Body of pancreas (tissue), 4 donors: ENCODE measurements around the gene CALCOCO2. TPM values are rescaled to one million over a fixed set of nuclear protein-coding genes. Genes with fewer than 3 reads are reported as not detected.

Experiments used
- ATAC-seq: fragments of 150-250 bp; one replicate; pipeline ENCODE4 v1.9.1; 2016
- DNase-seq, 4 donors: peaks; one replicate each; pipeline ENCODE4 v3.0.0-alpha.2; 2019
- H3K27ac ChIP-seq, 4 donors: fragments of 200-600 bp; sonication (generic); 1 replicate in 3 of 4; 2 replicates in 1 of 4; pipeline versions ENCODE4 v1.5.1 to v1.6.1; 2016 to 2019; ENCODE audit warnings: mild to moderate bottlenecking in 1 of 4, mixed read lengths in 1 of 4, moderate library complexity in 1 of 4
- H3K27me3 ChIP-seq, 2 donors: fragments of 200-600 bp; sonication (generic); one replicate each; pipeline ENCODE4 v1.6.0; 2016; ENCODE audit warnings: mild to moderate bottlenecking in 1 of 2
- H3K36me3 ChIP-seq, 2 donors: fragments of 200-600 bp; sonication (generic); replicated peaks in 1 of 2; 2 replicates each; pipeline ENCODE4 v1.5.1; 2016; ENCODE audit warnings: low read depth in 2 of 2; ENCODE audit not compliant: insufficient read depth in 1 of 2
- H3K4me1 ChIP-seq: fragments of 200-600 bp; sonication (generic); one replicate; pipeline ENCODE4 v1.6.0; 2016
- H3K4me3 ChIP-seq, 2 donors: fragments of 200-600 bp; sonication (generic); 1 replicate in 1 of 2; 2 replicates in 1 of 2; pipeline ENCODE4 v1.5.1; 2016 to 2019
- H3K9me3 ChIP-seq, 3 donors: fragments of 200-600 bp; sonication (generic); 1 replicate in 2 of 3; 2 replicates in 1 of 3; pipeline ENCODE4 v1.5.1; 2016
- POLR2A ChIP-seq, 3 donors: fragments of 450-650 bp; IDR thresholded peaks; one replicate each; pipeline ENCODE4 v1.6.1; 2016; ENCODE audit warnings: antibody characterized with exemption in 3 of 3, mild to moderate bottlenecking in 2 of 3
- WGBS, 2 donors: methylation state at CpG; one replicate each; pipeline ENCODE4 v1.1.5; 2017; 5-methylcytosine and 5-hydroxymethylcytosine counted together
- intact Hi-C: fragments of 100-400 bp; cut with DNase I; formaldehyde crosslinking; loops from one replicate; pipeline ENCODE4 v1.15.1; 2023
- total RNA-seq, 2 donors: library from RNA; depleted of rRNA; stranded (reverse); fragments of >200 nt; gene quantifications; one replicate each; pipeline ENCODE4 v1.1.0, GENCODE V29; 2016
- TF ChIP-seq, protein P1 (sequence below), 7 experiments: fragments of 450-650 bp in 4 of 7; fragments of 200-600 bp in 3 of 7; sonication (generic) in 3 of 7; IDR thresholded peaks; one replicate each; pipeline ENCODE4 v1.5.1; 2016 to 2019; ENCODE audit warnings: antibody characterized with exemption in 7 of 7

Gene CALCOCO2
- total RNA-seq, 2 donors from 2014 or later, result 62.8 to 69.9 TPM

DNA sequence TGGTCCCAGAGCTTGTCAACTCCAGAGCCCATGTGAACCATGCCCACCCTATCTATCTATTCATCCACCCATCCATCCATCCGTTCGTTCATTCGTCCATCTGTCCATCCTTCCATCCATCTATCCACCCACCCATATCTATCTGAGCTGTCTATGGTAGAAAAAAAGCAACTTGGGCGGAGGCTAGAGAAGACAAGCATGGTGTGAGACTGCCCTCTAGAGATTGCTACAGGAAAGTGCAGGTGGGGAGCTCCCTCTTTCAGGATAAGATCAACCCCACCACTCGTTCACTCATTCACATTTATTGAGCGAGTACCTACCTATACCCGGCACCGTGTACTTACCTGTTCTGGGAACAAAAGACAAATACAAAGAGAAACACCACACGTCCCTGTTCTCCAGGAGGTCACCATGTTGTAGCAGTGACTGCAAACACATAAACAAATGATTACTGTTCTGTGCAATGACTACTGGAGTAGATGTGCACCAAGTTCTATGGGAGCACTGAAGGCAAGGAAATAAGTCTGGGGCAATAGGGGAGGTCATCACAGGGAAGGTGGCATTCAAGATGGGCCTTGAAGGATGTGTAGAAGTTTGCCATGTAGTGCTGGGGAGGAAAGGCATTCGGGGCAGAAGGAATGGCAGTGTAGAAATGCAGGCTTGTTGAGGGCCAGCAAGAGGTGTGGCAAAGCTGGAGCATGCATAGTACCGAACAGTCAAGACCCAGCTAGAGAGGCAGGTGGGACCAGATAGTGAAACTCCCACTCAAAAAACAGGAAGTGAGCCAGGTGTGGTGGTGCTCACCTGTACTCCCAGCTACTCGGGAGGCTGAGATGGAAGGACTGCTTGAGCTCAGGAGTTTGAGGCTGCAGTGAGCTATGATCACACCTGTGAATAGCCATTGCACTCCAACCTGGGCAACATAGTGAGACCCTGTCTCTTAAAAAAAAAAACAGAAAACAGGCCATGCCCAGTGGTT, 48.4 kb downstream of the CALCOCO2 start:
- no peaks in the 10 kb centered on the region for H3K36me3 ChIP-seq
- H3K27me3 ChIP-seq, result no peaks in the 10 kb centered on the region
- peak; percentile 92 for ATAC-seq
- H3K4me3 ChIP-seq, result no peak overlapping the region
- DNase-seq, result peak; percentile 56 to 70 (median 66)
- TF ChIP-seq, protein P1, sequence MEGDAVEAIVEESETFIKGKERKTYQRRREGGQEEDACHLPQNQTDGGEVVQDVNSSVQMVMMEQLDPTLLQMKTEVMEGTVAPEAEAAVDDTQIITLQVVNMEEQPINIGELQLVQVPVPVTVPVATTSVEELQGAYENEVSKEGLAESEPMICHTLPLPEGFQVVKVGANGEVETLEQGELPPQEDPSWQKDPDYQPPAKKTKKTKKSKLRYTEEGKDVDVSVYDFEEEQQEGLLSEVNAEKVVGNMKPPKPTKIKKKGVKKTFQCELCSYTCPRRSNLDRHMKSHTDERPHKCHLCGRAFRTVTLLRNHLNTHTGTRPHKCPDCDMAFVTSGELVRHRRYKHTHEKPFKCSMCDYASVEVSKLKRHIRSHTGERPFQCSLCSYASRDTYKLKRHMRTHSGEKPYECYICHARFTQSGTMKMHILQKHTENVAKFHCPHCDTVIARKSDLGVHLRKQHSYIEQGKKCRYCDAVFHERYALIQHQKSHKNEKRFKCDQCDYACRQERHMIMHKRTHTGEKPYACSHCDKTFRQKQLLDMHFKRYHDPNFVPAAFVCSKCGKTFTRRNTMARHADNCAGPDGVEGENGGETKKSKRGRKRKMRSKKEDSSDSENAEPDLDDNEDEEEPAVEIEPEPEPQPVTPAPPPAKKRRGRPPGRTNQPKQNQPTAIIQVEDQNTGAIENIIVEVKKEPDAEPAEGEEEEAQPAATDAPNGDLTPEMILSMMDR (IDR thresholded peaks at IDR 0.05), result peak; percentile 85 to 97 (median 93)
- TF ChIP-seq POLR2A (IDR thresholded peaks at IDR 0.05), result no peak
- H3K27ac ChIP-seq, result no peak overlapping the region
- no peaks in the 10 kb centered on the region for H3K4me1 ChIP-seq
- H3K9me3 ChIP-seq, result no peaks in the 10 kb centered on the region
- intact Hi-C loops, result no loop called here
- 13 to 16% methylated on average over 12 of the region's 12 CpGs for WGBS, 2 donors

DNA sequence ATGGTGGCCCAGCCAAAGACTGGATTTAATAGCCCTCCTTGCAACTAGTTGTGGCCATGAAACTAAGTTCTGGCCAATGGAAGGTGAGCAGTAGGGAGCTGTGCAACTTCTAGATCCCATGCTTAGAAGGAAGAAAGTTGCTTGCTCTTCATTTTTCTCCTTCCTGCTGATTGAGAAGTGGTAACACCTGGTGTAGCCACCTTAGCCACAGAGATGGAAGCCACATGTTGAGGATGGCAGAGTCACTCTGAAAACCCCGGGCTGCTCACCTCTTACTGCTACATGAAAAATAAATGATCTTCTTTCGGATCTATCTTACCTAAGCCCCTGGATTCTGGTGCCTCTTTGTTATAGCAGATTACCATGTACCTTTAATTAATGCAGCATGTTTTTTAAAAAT, 51.4 kb downstream of the CALCOCO2 start:
- Histone ChIP-seq H3K4me1 (peaks cover 5% of the 10 kb centered on the region), H3K9me3 (no peaks in the 10 kb centered on the region), H3K4me3 (no peak overlapping the region), H3K36me3 (no peaks in the 10 kb centered on the region), H3K27ac (no peak overlapping the region), H3K27me3 (no peaks in the 10 kb centered on the region)
- DNase-seq (no peak), ATAC-seq (no peak)
- intact Hi-C loops, result loop anchor here (5.0 to 10.0 kb wide), 3 partner anchors 75 to 205 kb away; partner anchors contain the start of genes HOXB13, PRAC1 and PRAC2
- WGBS, 2 donors, result 78 to 84% methylated on average over 2 of the region's 2 CpGs
- no peak for TF ChIP-seq POLR2A (IDR thresholded peaks at IDR 0.05)
- TF ChIP-seq, protein P1 (IDR thresholded peaks at IDR 0.05), result no peak

DNA sequence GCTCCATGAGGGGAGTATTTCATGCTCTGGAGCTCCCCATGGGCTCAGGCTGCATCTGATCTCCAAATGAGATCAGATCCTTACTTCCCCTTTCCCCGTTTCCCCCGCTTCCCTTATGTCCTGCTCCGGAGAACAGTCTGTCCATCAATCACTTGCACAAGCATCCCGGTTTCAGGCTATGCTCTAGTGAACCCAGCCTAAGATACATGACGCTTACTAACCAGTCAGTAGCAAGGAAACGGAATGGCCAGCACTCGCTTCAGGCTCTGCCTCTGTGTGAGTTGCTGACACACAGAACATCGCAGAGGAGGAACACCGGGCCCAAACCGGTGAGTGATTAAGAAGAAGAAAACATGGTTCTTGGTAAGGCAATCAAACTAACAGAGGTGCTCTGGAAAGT, 52.3 kb downstream of the CALCOCO2 start:
- ATAC-seq (no peak), DNase-seq (no peak)
- no peaks in the 10 kb centered on the region for H3K36me3 ChIP-seq
- no peak overlapping the region for H3K4me3 ChIP-seq
- no peaks in the 10 kb centered on the region for H3K9me3 ChIP-seq
- intact Hi-C loops, result loop anchor here (5.0 to 10.0 kb wide), 3 partner anchors 76 to 206 kb away; partner anchors contain the start of genes HOXB13, PRAC1 and PRAC2
- no peaks in the 10 kb centered on the region for H3K27me3 ChIP-seq
- 37 to 44% methylated on average over 10 of the region's 10 CpGs for WGBS, 2 donors
- peaks cover 5% of the 10 kb centered on the region for H3K4me1 ChIP-seq
- TF ChIP-seq, protein P1 (IDR thresholded peaks at IDR 0.05), result no peak
- TF ChIP-seq POLR2A (IDR thresholded peaks at IDR 0.05), result no peak
- no peak overlapping the region for H3K27ac ChIP-seq

DNA sequence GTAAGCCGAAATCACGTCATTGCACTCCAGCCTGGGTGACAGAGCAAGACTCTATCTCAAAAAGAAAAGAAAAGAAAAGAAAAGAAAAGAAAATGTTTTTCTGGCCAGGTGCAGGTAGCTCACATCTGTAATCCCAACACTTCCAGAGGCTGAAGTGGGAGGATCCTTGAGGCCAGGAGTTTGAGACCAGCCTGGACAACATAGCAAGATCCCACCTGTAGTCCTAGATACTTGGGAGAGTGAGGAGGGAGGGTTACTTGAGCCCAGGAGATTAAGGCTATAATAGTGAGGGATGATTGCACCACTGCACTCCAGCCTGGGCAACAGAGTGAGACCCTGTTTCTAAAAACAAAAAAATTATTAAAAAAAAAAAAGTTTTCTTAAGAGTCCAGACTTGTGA, 59.3 kb downstream of the CALCOCO2 start:
- WGBS, 2 donors, result 90 to 94% methylated on average over 2 of the region's 2 CpGs
- ATAC-seq, result no peak

More for the DNA sequence above, 59.3 kb downstream of the CALCOCO2 start:
- intact Hi-C loops, result no loop called here
- no peak overlapping the region for H3K27ac ChIP-seq
- TF ChIP-seq, protein P1 (IDR thresholded peaks at IDR 0.05), result no peak
- no peak for TF ChIP-seq POLR2A (IDR thresholded peaks at IDR 0.05)
- peaks cover 0 to 3% of the 10 kb centered on the region in 2 donors for H3K36me3 ChIP-seq
- peaks cover 23% of the 10 kb centered on the region for H3K4me1 ChIP-seq
- H3K9me3 ChIP-seq, result no peaks in the 10 kb centered on the region
- no peaks in the 10 kb centered on the region for H3K27me3 ChIP-seq
- DNase-seq, result no peak
- no peak overlapping the region for H3K4me3 ChIP-seq
